Mesenchymal stem cell (in vitro differentiated cells and primary cell): ENCODE measurements around the gene PEG3.

Experiments used
- DNase-seq: peaks from one replicate; pipeline ENCODE4 v3.0.0-alpha.2; 2013
- H2AFZ ChIP-seq: one replicate; pipeline ENCODE4 v1.6.1; 2013; ENCODE audit warnings: low read depth, mild to moderate bottlenecking, control low read depth, inconsistent platforms, low read length, moderate library complexity
- H2AK5ac ChIP-seq: 2 replicates; pipeline ENCODE4 v1.6.1; 2013; ENCODE audit warnings: low read length, moderate library complexity, mild to moderate bottlenecking, inconsistent platforms; ENCODE audit not compliant: severe bottlenecking
- H2BK120ac ChIP-seq: one replicate; pipeline ENCODE4 v1.6.1; 2013; ENCODE audit warnings: low read depth, mild to moderate bottlenecking, inconsistent platforms, low read length, moderate library complexity
- H2BK12ac ChIP-seq, 2 experiments: one replicate each; pipeline ENCODE4 v1.6.1; 2013; ENCODE audit warnings: inconsistent platforms in 2 of 2, low read length in 2 of 2, mild to moderate bottlenecking in 2 of 2, moderate library complexity in 2 of 2, control low read depth in 1 of 2
- H2BK15ac ChIP-seq: one replicate; pipeline ENCODE4 v1.6.1; 2013; ENCODE audit warnings: mild to moderate bottlenecking, low read depth, inconsistent platforms; ENCODE audit not compliant: poor library complexity, severe bottlenecking
- H2BK5ac ChIP-seq: 2 replicates; pipeline ENCODE4 v1.6.1; 2013; ENCODE audit warnings: low read depth, mild to moderate bottlenecking, low read length, control low read depth, inconsistent platforms; ENCODE audit not compliant: poor library complexity, severe bottlenecking
- H3K14ac ChIP-seq, 2 experiments: one replicate each; pipeline ENCODE4 v1.6.1; 2013; ENCODE audit warnings: inconsistent platforms in 2 of 2, low read length in 2 of 2, control low read depth in 1 of 2, mild to moderate bottlenecking in 1 of 2, moderate library complexity in 1 of 2
- H3K18ac ChIP-seq, 2 experiments: one replicate each; pipeline ENCODE4 v1.6.1; 2013; ENCODE audit warnings: inconsistent platforms in 2 of 2, low read length in 2 of 2, control low read depth in 1 of 2, low read depth in 1 of 2, mild to moderate bottlenecking in 1 of 2
- H3K23ac ChIP-seq, 2 experiments: one replicate each; pipeline ENCODE4 v1.6.1; 2013; ENCODE audit warnings: inconsistent platforms in 2 of 2, low read length in 2 of 2, mild to moderate bottlenecking in 2 of 2, moderate library complexity in 2 of 2, control low read depth in 1 of 2
- H3K27ac ChIP-seq: 2 replicates; pipeline ENCODE4 v1.5.1; 2013; ENCODE audit warnings: mild to moderate bottlenecking, moderate library complexity, low read length, control low read depth, inconsistent platforms; ENCODE audit not compliant: poor library complexity, severe bottlenecking
- H3K27me3 ChIP-seq, 2 experiments: 2 replicates each; pipeline versions ENCODE4 v1.6.1 to v1.7.0; 2013; ENCODE audit warnings: low read length in 2 of 2, mild to moderate bottlenecking in 2 of 2, moderate library complexity in 2 of 2, control low read depth in 1 of 2, inconsistent platforms in 1 of 2; ENCODE audit not compliant: control insufficient read depth in 1 of 2, insufficient read depth in 1 of 2
- H3K36me3 ChIP-seq, 2 experiments: 2 replicates each; pipeline versions ENCODE4 v1.6.1 to v1.7.0; 2013; ENCODE audit warnings: low read length in 2 of 2, control low read depth in 1 of 2, inconsistent platforms in 1 of 2, low read depth in 1 of 2, mild to moderate bottlenecking in 1 of 2; ENCODE audit not compliant: insufficient read depth in 2 of 2, control insufficient read depth in 1 of 2
- H3K4ac ChIP-seq, 2 experiments: one replicate each; pipeline ENCODE4 v1.6.1; 2013; ENCODE audit warnings: inconsistent platforms in 2 of 2, low read length in 2 of 2, mild to moderate bottlenecking in 2 of 2, moderate library complexity in 2 of 2, control low read depth in 1 of 2, low read depth in 1 of 2
- H3K4me1 ChIP-seq: 2 replicates; pipeline ENCODE4 v1.6.1; 2013; ENCODE audit warnings: low read depth, low read length, control low read depth; ENCODE audit not compliant: control insufficient read depth, insufficient read depth
- H3K4me2 ChIP-seq: 2 replicates; pipeline ENCODE4 v1.6.1; 2013; ENCODE audit warnings: low read length, mild to moderate bottlenecking, inconsistent platforms; ENCODE audit not compliant: poor library complexity, severe bottlenecking
- H3K4me3 ChIP-seq, 2 experiments: 2 replicates each; pipeline versions ENCODE4 v1.5.1 to v1.7.0; 2013; ENCODE audit warnings: low read length in 2 of 2, mild to moderate bottlenecking in 2 of 2, control low read depth in 1 of 2, low read depth in 1 of 2; ENCODE audit not compliant: insufficient read depth in 1 of 2
- H3K79me1 ChIP-seq: replicated peaks from 2 replicates; pipeline ENCODE4 v1.6.1; 2013; ENCODE audit warnings: mild to moderate bottlenecking, control low read depth, low read length, inconsistent platforms; ENCODE audit not compliant: poor library complexity, severe bottlenecking
- H3K9ac ChIP-seq: 2 replicates; pipeline ENCODE4 v1.7.0; 2013; ENCODE audit warnings: mild to moderate bottlenecking, low read length, moderate library complexity
- H3K9me3 ChIP-seq: 2 replicates; pipeline ENCODE4 v1.7.0; 2013; ENCODE audit warnings: mild to moderate bottlenecking, low read length; ENCODE audit not compliant: control insufficient read depth
- H4K8ac ChIP-seq: one replicate; pipeline ENCODE4 v1.6.1; 2013; ENCODE audit warnings: inconsistent platforms, mild to moderate bottlenecking, low read length, moderate library complexity
- H4K91ac ChIP-seq: one replicate; pipeline ENCODE4 v1.6.1; 2013; ENCODE audit warnings: mild to moderate bottlenecking, low read length, inconsistent platforms
- WGBS: methylation state at CpG from one replicate; pipeline ENCODE4 v1.1.7; 2013; ENCODE audit warnings: mixed read lengths; 5-methylcytosine and 5-hydroxymethylcytosine counted together

The PEG3 gene

GRCh38 chr19:56821675-56822074 lies 18.9 kb downstream of the PEG3 start:
- Histone ChIP-seq H2BK120ac (no peak overlapping the region), H3K4ac (no peak overlapping the region), H3K27ac (no peak overlapping the region), H3K4me3 (no peak overlapping the region), H4K8ac (no peak overlapping the region), H3K14ac (no peak overlapping the region), H3K27me3 (no peaks in the 10 kb centered on the region), H2BK15ac (no peak overlapping the region), H3K4me1 (no peaks in the 10 kb centered on the region), H2BK12ac (no peak overlapping the region), H4K91ac (no peak overlapping the region), H3K4me2 (no peak overlapping the region), H3K18ac (no peak overlapping the region), H2AFZ (no peak overlapping the region), H2BK5ac (no peak overlapping the region), H3K9ac (no peak overlapping the region), H3K9me3 (peaks cover 21% of the 10 kb centered on the region), H3K23ac (no peak overlapping the region), H3K79me1 (no peaks in the 10 kb centered on the region), H2AK5ac (no peak overlapping the region), H3K36me3 (peaks cover 0 to 11% of the 10 kb centered on the region in 2 experiments)
- no peak for DNase-seq
- WGBS, result 68% methylated on average over 6 of the region's 6 CpGs

GRCh38 chr19:56821209-56821608 lies 19.3 kb downstream of the PEG3 start:
- no peak overlapping the region for H2AK5ac ChIP-seq
- H3K79me1 ChIP-seq, result no peaks in the 10 kb centered on the region
- DNase-seq, result no peak
- H2BK5ac ChIP-seq, result no peak overlapping the region
- no peak overlapping the region for H3K14ac ChIP-seq
- no peak overlapping the region for H2BK120ac ChIP-seq
- no peak overlapping the region for H4K8ac ChIP-seq
- no peaks in the 10 kb centered on the region for H3K27me3 ChIP-seq
- peaks cover 0 to 11% of the 10 kb centered on the region in 2 experiments for H3K36me3 ChIP-seq
- peaks cover 26% of the 10 kb centered on the region for H3K9me3 ChIP-seq
- H3K4me3 ChIP-seq, result peak overlapping the region in 1 of 2 experiments; percentile 21
- H2BK15ac ChIP-seq, result no peak overlapping the region
- no peak overlapping the region for H2BK12ac ChIP-seq
- no peak overlapping the region for H3K27ac ChIP-seq
- H3K9ac ChIP-seq, result no peak overlapping the region
- no peak overlapping the region for H3K4ac ChIP-seq
- no peak overlapping the region for H2AFZ ChIP-seq
- WGBS, result 38% methylated on average over 5 of the region's 5 CpGs
- no peaks in the 10 kb centered on the region for H3K4me1 ChIP-seq
- no peak overlapping the region for H3K18ac ChIP-seq
- H4K91ac ChIP-seq, result no peak overlapping the region
- H3K23ac ChIP-seq, result no peak overlapping the region
- H3K4me2 ChIP-seq, result no peak overlapping the region

GRCh38 chr19:56819166-56819565 lies 21.4 kb downstream of the PEG3 start:
- H3K79me1 ChIP-seq, result no peaks in the 10 kb centered on the region
- no peaks in the 10 kb centered on the region for H3K27me3 ChIP-seq
- H3K4me1 ChIP-seq, result no peaks in the 10 kb centered on the region
- H4K8ac ChIP-seq, result no peak overlapping the region
- peaks cover 39% of the 10 kb centered on the region for H3K9me3 ChIP-seq
- DNase-seq, result no peak
- H3K18ac ChIP-seq, result no peak overlapping the region
- no peak overlapping the region for H2BK120ac ChIP-seq
- no peak overlapping the region for H2AFZ ChIP-seq
- WGBS, result 30% methylated on average over 2 of the region's 2 CpGs
- H3K14ac ChIP-seq, result no peak overlapping the region
- H3K23ac ChIP-seq, result no peak overlapping the region
- H2BK12ac ChIP-seq, result no peak overlapping the region
- H3K36me3 ChIP-seq, result peaks cover 0 to 11% of the 10 kb centered on the region in 2 experiments
- no peak overlapping the region for H2BK5ac ChIP-seq
- no peak overlapping the region for H3K4me2 ChIP-seq
- no peak overlapping the region for H3K4ac ChIP-seq
- no peak overlapping the region for H2BK15ac ChIP-seq
- no peak overlapping the region for H3K4me3 ChIP-seq
- H3K27ac ChIP-seq, result no peak overlapping the region
- no peak overlapping the region for H2AK5ac ChIP-seq
- H3K9ac ChIP-seq, result no peak overlapping the region
- no peak overlapping the region for H4K91ac ChIP-seq

GRCh38 chr19:56814656-56815055 lies 25.9 kb downstream of the PEG3 start:
- WGBS, result 56% methylated on average over 6 of the region's 7 CpGs
- Histone ChIP-seq H2BK12ac (no peak overlapping the region), H3K4ac (no peak overlapping the region), H2BK120ac (no peak overlapping the region), H3K4me2 (no peak overlapping the region), H3K9me3 (peaks cover 50% of the 10 kb centered on the region), H3K4me3 (no peak overlapping the region), H3K27me3 (no peaks in the 10 kb centered on the region), H2BK5ac (no peak overlapping the region), H2AFZ (no peak overlapping the region), H3K27ac (no peak overlapping the region), H3K23ac (no peak overlapping the region), H4K91ac (no peak overlapping the region), H3K9ac (no peak overlapping the region), H4K8ac (no peak overlapping the region), H2AK5ac (no peak overlapping the region), H2BK15ac (no peak overlapping the region), H3K18ac (no peak overlapping the region), H3K36me3 (peaks cover 0 to 11% of the 10 kb centered on the region in 2 experiments), H3K79me1 (no peaks in the 10 kb centered on the region), H3K14ac (no peak overlapping the region), H3K4me1 (no peaks in the 10 kb centered on the region)
- DNase-seq, result no peak
